Nucleus accumbens (tissue), 56 donors: ENCODE results near the gene OR2AP1.
"Not testable (repeated sequence)": the region's sequence is repeated elsewhere in the genome, so short reads cannot be mapped to it uniquely, and the experiment has no call there.

Experiments used
- DNase-seq, 56 donors: peaks; one replicate each; lab custom pipeline; 2025; lab: John Stamatoyannopoulos, UW

Gene OR2AP1

GRCh38 chr12:55572168-55572567, at the start of gene OR2AP1:
TSS of gene OR2AP1 (plus strand) at chr12:55572468. CDS start at chr12:55574415, 1,947 bp downstream.
- DNase-seq, result no peak

DNA sequence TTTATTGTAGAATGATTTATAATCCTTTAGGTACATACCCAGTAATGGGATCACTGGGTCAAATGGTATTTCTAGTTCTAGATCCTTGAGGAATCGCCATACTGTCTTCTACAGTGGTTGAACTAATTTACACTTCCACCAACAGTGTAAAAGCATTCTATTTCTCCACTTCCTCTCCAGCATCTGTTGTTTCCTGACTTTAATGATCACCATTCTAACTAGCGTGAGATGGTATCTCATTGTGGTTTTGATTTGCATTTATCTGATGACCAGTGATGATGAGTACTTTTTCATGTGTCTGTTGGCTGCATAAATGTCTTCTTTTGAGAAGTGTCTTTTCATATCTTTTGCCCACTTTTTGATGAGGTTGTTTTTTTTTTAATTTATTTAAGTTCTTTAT, 24.0 kb upstream of the OR2AP1 start:
- DNase-seq, result not testable (repeated sequence)

GRCh38 chr12:55548756-55549155, 23.5 kb upstream of the OR2AP1 start:
- no peak for DNase-seq

GRCh38 chr12:55549302-55549701, 23.0 kb upstream of the OR2AP1 start, which contains the start of gene OR6C4:
TSS of gene OR6C4 (plus strand) at chr12:55549602. CDS start at chr12:55551227, 1,625 bp downstream.
- DNase-seq, result no peak

GRCh38 chr12:55554296-55554695, 18.0 kb upstream of the OR2AP1 start:
- DNase-seq, result no peak

GRCh38 chr12:55570060-55570459, 2.2 kb upstream of the OR2AP1 start:
- DNase-seq, result not testable (repeated sequence)

DNA sequence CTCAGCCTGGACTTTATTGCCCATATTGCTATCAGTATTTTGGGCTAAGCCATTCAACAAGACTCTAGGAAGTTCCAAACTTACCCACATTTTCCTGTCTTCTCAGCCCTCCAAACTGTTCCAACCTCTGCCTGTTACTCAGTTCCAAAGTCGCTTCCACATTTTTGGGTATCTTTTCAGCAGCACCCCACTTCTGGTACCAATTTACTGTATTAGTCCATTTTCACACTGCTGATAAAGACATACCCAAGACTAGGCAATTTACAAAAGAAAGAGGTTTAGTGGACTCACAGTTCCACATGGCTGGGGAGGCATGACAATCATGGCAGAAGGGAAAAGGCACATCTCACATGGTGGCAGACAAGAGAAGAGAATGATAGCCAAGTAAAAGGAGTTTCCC, 1.6 kb upstream of the OR2AP1 start:
- DNase-seq, result not testable (repeated sequence)

DNA sequence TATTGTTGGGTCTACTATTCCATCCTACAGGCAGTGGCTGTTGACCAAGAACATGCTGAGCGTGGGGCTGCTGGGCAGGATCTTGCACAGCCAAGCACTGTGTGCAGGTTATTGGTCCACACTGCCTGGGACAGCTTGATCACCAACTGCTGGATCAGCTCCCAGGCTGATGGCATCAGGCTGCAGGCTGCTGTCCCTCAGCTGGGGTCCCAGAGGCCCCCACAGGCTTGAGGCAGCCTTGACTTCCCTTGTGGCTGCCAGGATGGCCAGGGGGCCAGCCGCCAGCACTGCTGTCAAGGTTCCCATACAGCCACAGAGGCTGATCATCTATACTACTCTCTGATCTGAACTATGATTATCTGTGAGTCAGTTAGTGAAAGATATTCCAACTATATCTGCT, 9.8 kb downstream of the OR2AP1 start:
- no peak for DNase-seq

GRCh38 chr12:55585817-55586216, 13.5 kb downstream of the OR2AP1 start:
- DNase-seq, result no peak

DNA sequence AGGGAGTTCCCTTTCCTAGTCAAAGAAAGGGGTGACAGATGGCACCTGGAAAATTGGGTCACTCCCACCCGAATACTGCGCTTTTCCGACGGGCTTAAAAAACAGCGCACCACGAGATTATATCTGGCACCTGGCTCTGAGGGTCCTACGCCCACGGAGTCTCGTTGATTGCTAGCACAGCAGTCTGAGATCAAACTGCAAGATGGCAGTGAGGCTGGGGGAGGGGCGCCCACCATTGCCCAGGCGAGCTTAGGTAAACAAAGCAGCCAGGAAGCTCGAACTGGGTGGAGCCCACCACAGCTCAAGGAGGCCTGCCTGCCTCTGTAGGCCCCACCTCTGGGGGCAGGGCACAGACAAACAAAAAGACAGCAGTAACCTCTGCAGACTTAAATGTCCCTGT, 17.9 kb downstream of the OR2AP1 start:
- DNase-seq, result not testable (repeated sequence)

DNA sequence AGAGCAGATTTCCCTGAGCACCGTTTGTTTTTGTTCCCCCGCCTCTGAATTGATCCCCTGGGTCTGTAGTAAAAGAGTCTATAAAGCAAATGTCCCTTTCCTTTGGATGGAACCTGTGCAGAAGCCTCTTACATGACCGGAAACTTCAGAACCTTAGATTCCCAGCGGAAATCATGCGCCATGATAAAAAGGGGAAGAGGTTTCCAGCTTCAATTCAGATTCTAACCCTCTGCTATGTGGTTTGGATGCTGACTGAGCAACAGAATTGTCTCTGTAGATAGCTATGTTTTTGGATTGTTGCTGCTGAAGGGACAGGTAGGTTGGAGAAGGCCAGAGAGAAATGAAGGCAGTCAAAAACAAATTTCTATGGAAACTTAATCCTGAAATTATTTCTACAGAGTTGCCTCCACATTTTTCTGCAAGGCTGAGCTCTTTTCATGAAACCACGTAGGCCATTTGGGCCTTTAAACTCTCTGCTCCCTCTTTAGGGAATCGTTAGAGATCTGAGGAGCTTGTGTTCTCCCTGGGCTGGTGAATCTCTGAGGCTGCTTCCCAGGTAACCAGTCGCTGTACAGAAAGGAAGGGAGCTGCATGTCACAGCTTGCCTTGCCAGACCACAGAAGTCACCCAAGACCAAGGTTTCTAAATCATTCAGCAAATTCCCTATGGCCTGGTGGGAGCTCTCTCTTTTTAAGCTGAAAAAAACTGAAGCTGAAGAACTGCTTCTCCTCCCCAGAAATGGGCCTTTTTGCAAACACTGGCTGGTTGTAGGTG, 35.7 kb downstream of the OR2AP1 start:
- no peak for DNase-seq

DNA sequence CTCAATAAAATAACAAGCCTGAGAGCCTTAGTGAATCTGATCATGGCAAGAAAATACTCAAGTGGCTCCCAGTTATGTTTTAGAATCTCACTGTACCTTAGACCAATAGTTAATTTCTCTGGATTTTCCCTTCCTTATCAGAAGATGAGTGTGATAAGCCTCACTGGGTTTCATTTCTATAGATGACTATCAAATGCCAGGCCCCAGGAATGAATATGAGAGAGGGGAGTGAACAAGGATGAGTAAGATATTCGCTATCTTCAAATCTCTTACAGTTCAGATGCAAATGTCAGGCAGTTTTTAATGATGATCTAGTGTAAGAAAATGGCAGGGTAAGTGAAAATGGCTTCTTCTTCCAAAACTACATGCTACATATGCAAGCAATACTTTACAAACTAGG, 38.3 kb downstream of the OR2AP1 start:
- DNase-seq, result no peak

GRCh38 chr12:55612646-55613045, 40.4 kb downstream of the OR2AP1 start:
- no peak for DNase-seq

- no peak for DNase-seq
Measured at GRCh38 chr12:55614764-55615163, 42.5 kb downstream of the OR2AP1 start.

DNA sequence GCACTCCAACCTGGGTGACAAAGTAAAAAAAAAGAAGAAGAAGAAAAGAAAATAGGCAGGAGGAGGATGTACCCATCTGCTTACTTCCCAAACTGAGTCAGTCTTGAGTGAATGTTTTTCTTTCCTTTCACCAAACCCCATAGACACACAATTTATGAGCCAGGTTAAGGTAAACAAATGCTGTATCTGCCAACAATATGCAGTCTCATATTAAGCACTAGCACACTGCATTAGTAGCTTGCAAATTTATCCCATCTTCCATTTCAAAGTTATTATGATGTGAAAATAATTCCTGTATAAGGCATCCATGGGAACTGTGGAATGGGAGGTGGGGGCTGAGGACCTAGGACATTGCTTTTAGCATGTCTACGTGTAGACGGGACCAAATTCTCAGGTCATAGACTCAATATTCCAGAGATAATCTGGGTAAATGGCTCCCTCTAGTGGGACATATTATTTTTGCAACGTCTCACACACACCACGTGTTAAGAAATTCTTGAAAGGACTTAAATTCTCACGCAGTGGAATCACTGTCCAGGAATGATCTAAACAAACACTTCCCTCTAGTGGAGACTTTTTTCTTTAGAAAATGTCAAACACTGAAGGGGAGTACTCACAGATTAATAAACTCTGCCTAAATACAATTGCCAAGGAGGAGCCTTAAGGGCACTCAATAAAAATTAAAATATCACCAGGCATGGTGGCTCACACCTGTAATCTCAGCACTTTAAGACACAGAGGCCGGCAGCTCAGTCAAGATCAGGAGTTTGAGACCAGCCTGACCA, 47.3 kb downstream of the OR2AP1 start:
- DNase-seq, result peak in 21 of 56 donors; percentile 1 to 47 (median 8)

- no peak for DNase-seq
Measured at GRCh38 chr12:55624056-55624455, 51.8 kb downstream of the OR2AP1 start.
